ENCODE measurements around the gene CCDC88C. TPM values are rescaled to one million over a fixed set of nuclear protein-coding genes. Genes with fewer than 3 reads are reported as not detected.

Gene CCDC88C
- total RNA-seq, 1 donor, result 0.36 TPM

GRCh38 chr14:91290986-91291385, 126.6 kb downstream of the CCDC88C start:
- H3K4me1 ChIP-seq (ENCODE audit: insufficient read depth, low read length), result peaks cover 6% of the 10 kb centered on the region
- H3K4me2 ChIP-seq (ENCODE audit: insufficient read depth, low read length), result no peak overlapping the region
- TF ChIP-seq CTCF (IDR thresholded peaks at IDR 0.05; ENCODE audit: extremely low read depth, low read depth, low read length), result no peak
- peak; percentile 10 for DNase-seq (ENCODE audit: insufficient read length, low spot score, missing footprints)
- H3K36me3 ChIP-seq (ENCODE audit: insufficient read depth, low read length), result no peaks in the 10 kb centered on the region
- no peaks in the 10 kb centered on the region for H4K20me1 ChIP-seq (ENCODE audit: insufficient read depth, low read length)
- H3K9me3 ChIP-seq (ENCODE audit: low read depth, low read length), result no peaks in the 10 kb centered on the region
- H3K27me3 ChIP-seq (ENCODE audit: insufficient read depth, low read length), result no peaks in the 10 kb centered on the region
- no peak overlapping the region for H2AFZ ChIP-seq (ENCODE audit: low read length)
- no peaks in the 10 kb centered on the region for H3K79me2 ChIP-seq (ENCODE audit: insufficient read depth, low read length)
- H3K27ac ChIP-seq (ENCODE audit: low read depth, low read length), result no peak overlapping the region
- H3K4me3 ChIP-seq (ENCODE audit: insufficient read depth, low read length), result no peak overlapping the region

- Histone ChIP-seq H3K79me2 (ENCODE audit: insufficient read depth, low read length) (no peaks in the 10 kb centered on the region), H3K36me3 (ENCODE audit: insufficient read depth, low read length) (no peaks in the 10 kb centered on the region), H3K4me3 (ENCODE audit: insufficient read depth, low read length) (no peak overlapping the region), H3K4me2 (ENCODE audit: insufficient read depth, low read length) (no peak overlapping the region), H3K27ac (ENCODE audit: low read depth, low read length) (no peak overlapping the region), H3K27me3 (ENCODE audit: insufficient read depth, low read length) (no peaks in the 10 kb centered on the region), H3K4me1 (ENCODE audit: insufficient read depth, low read length) (peaks cover 16% of the 10 kb centered on the region), H3K9me3 (ENCODE audit: low read depth, low read length) (no peaks in the 10 kb centered on the region), H4K20me1 (ENCODE audit: insufficient read depth, low read length) (no peaks in the 10 kb centered on the region), H2AFZ (ENCODE audit: low read length) (no peak overlapping the region)
- peak; percentile 45 for DNase-seq (ENCODE audit: insufficient read length, low spot score, missing footprints)
- TF ChIP-seq CTCF (IDR thresholded peaks at IDR 0.05; ENCODE audit: extremely low read depth, low read depth, low read length), result no peak
These were observed 128.2 kb downstream of the CCDC88C start for GRCh38 chr14:91289464-91289863.

GRCh38 chr14:91288876-91289275, 128.7 kb downstream of the CCDC88C start:
- no peak overlapping the region for H3K4me3 ChIP-seq (ENCODE audit: insufficient read depth, low read length)
- H3K79me2 ChIP-seq (ENCODE audit: insufficient read depth, low read length), result no peaks in the 10 kb centered on the region
- DNase-seq (ENCODE audit: insufficient read length, low spot score, missing footprints), result no peak
- H3K27ac ChIP-seq (ENCODE audit: low read depth, low read length), result no peak overlapping the region
- H3K27me3 ChIP-seq (ENCODE audit: insufficient read depth, low read length), result no peaks in the 10 kb centered on the region
- no peaks in the 10 kb centered on the region for H3K36me3 ChIP-seq (ENCODE audit: insufficient read depth, low read length)
- peaks cover 22% of the 10 kb centered on the region for H3K4me1 ChIP-seq (ENCODE audit: insufficient read depth, low read length)
- no peaks in the 10 kb centered on the region for H3K9me3 ChIP-seq (ENCODE audit: low read depth, low read length)
- no peak for TF ChIP-seq CTCF (IDR thresholded peaks at IDR 0.05; ENCODE audit: extremely low read depth, low read depth, low read length)
- H3K4me2 ChIP-seq (ENCODE audit: insufficient read depth, low read length), result no peak overlapping the region
- no peak overlapping the region for H2AFZ ChIP-seq (ENCODE audit: low read length)
- H4K20me1 ChIP-seq (ENCODE audit: insufficient read depth, low read length), result no peaks in the 10 kb centered on the region

DNA sequence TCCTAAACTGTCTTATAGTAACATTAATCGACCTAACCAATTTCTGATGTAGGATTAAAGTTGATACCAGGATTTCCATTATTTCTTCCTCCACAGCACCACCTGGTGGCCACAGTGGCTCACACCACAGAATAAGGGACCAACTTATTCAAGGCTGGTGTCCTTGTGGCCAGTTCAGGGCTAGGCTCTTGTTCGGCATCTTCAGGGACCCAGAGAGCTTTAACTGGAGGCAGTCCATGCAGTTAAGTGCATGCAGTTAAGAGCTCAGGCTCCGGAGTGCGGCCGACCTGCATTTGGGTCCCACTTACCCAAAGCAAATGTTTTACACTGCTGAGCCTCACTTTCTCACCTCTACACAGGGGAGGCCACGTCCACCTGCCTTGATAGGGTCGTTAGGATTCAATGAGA, 131.1 kb downstream of the CCDC88C start:
- H3K4me3 ChIP-seq (ENCODE audit: insufficient read depth, low read length), result no peak overlapping the region
- TF ChIP-seq CTCF (IDR thresholded peaks at IDR 0.05; ENCODE audit: extremely low read depth, low read depth, low read length), result peak; percentile 94
- no peak overlapping the region for H2AFZ ChIP-seq (ENCODE audit: low read length)
- H3K27ac ChIP-seq (ENCODE audit: low read depth, low read length), result no peak overlapping the region
- no peaks in the 10 kb centered on the region for H3K27me3 ChIP-seq (ENCODE audit: insufficient read depth, low read length)
- no peaks in the 10 kb centered on the region for H4K20me1 ChIP-seq (ENCODE audit: insufficient read depth, low read length)
- peak; percentile 93 for DNase-seq (ENCODE audit: insufficient read length, low spot score, missing footprints)
- peaks cover 26% of the 10 kb centered on the region for H3K4me1 ChIP-seq (ENCODE audit: insufficient read depth, low read length)
- H3K36me3 ChIP-seq (ENCODE audit: insufficient read depth, low read length), result no peaks in the 10 kb centered on the region
- H3K79me2 ChIP-seq (ENCODE audit: insufficient read depth, low read length), result no peaks in the 10 kb centered on the region
- H3K9me3 ChIP-seq (ENCODE audit: low read depth, low read length), result no peaks in the 10 kb centered on the region
- no peak overlapping the region for H3K4me2 ChIP-seq (ENCODE audit: insufficient read depth, low read length)

All from osteoblast (primary cell).